Osteocyte (in vitro differentiated cells): ENCODE results near the gene RET. TPM values are rescaled to one million over a fixed set of nuclear protein-coding genes. Genes with fewer than 3 reads are reported as not detected.

Experiments
- DNase-seq: peaks from one replicate; pipeline ENCODE4 v3.0.0; 2021; ENCODE audit warnings: mixed read lengths; ENCODE audit not compliant: unreplicated experiment; ENCODE audit errors: extremely low spot score
- H3K27ac Mint-ChIP-seq: one replicate; pipeline ENCODE4 v1.8.0; 2021; ENCODE audit warnings: mild to moderate bottlenecking, mixed read lengths; ENCODE audit not compliant: unreplicated experiment
- H3K27me3 Mint-ChIP-seq: one replicate; pipeline ENCODE4 v1.8.0; 2021; ENCODE audit warnings: mixed read lengths; ENCODE audit not compliant: unreplicated experiment
- H3K36me3 Mint-ChIP-seq: one replicate; pipeline ENCODE4 v1.8.0; 2021; ENCODE audit warnings: mixed read lengths; ENCODE audit not compliant: unreplicated experiment
- H3K4me1 Mint-ChIP-seq: one replicate; pipeline ENCODE4 v1.8.0; 2021; ENCODE audit warnings: mixed read lengths; ENCODE audit not compliant: unreplicated experiment
- H3K4me3 Mint-ChIP-seq: one replicate; pipeline ENCODE4 v1.8.0; 2021; ENCODE audit warnings: mild to moderate bottlenecking, moderate library complexity, mixed read lengths; ENCODE audit not compliant: unreplicated experiment
- H3K9me3 Mint-ChIP-seq: one replicate; pipeline ENCODE4 v1.8.0; 2021; ENCODE audit warnings: mixed read lengths; ENCODE audit not compliant: unreplicated experiment
- total RNA-seq: library from RNA; stranded (reverse); gene quantifications from 2 replicates; pipeline ENCODE4 v1.2.1, GENCODE V29; 2021
- TF ChIP-seq, protein P1 (sequence below): fragments of 200-600 bp; sonication (generic); IDR thresholded peaks from 2 replicates; pipeline ENCODE4 v1.5.0; 2021; ENCODE audit warnings: antibody characterized with exemption, mild to moderate bottlenecking, moderate library complexity

RET gene
- total RNA-seq, 1 donor from 2014 or later = 0.43 TPM

DNA sequence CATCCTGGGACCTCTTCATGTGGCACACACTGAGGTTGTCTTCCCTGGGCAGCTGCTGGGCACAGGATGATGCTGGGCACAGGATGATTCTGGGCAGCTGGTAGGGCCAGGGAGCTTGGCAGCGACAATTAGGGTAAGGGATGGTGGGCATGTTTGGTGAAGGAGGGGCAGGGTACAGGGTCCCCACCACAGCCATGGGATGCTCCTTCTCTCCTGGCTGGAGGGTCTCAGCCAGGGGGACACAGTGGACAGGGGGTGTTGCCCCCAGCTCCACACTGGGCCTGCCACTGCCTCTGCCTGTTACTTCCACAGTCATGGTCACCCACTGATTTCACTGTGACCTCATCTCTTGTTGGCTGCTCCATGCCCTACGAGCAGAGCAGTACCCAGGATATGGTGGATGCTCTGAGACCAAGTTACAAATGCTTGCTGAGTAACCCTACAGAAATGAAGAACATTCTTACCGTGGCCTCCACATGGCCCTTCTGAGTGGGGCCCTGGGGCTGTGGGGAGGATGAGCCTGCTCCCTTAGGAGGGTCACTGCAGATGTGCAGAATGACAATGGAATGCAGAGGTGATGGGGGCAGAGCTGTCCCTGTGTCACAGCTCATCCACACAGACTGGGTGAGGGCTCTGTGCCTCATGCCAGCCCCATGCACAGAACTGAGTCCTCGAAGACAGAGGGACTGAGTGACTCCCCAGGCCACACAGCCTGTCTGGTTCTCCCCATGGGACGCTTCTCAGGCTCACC, 28.4 kb upstream of the RET start:
- TF ChIP-seq, protein P1, sequence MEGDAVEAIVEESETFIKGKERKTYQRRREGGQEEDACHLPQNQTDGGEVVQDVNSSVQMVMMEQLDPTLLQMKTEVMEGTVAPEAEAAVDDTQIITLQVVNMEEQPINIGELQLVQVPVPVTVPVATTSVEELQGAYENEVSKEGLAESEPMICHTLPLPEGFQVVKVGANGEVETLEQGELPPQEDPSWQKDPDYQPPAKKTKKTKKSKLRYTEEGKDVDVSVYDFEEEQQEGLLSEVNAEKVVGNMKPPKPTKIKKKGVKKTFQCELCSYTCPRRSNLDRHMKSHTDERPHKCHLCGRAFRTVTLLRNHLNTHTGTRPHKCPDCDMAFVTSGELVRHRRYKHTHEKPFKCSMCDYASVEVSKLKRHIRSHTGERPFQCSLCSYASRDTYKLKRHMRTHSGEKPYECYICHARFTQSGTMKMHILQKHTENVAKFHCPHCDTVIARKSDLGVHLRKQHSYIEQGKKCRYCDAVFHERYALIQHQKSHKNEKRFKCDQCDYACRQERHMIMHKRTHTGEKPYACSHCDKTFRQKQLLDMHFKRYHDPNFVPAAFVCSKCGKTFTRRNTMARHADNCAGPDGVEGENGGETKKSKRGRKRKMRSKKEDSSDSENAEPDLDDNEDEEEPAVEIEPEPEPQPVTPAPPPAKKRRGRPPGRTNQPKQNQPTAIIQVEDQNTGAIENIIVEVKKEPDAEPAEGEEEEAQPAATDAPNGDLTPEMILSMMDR = no peak
- no peak for DNase-seq
- no peak overlapping the region for H3K27ac Mint-ChIP-seq
- H3K4me3 Mint-ChIP-seq = no peak overlapping the region
- peaks cover 31% of the 10 kb centered on the region for H3K27me3 Mint-ChIP-seq
- H3K9me3 Mint-ChIP-seq = no peaks in the 10 kb centered on the region
- H3K36me3 Mint-ChIP-seq = no peaks in the 10 kb centered on the region
- H3K4me1 Mint-ChIP-seq = peaks cover 27% of the 10 kb centered on the region

DNA sequence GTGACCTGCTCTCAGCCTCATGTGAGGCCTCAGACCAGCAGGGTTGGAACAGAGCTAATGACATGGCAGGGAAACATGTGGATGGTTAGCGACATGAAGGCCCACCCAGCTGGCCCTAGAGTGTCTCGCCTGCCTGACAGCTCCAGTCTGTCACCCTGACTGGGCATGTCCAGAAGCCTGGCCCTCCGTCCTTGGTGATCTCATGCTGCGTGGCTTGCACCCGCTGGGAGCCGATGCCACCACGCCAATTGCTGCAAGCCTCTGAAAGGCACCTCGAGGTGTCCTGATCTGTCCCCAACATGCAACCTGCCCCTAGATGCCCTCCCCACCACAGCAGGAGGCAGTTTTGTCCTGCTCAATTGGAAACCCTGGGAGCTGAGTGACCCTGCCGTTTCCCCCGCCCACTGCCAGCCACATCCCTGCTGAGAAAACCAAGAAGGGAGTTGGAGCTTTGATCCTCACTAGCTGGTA, 27.8 kb upstream of the RET start:
- H3K4me1 Mint-ChIP-seq = peaks cover 21% of the 10 kb centered on the region
- no peaks in the 10 kb centered on the region for H3K36me3 Mint-ChIP-seq
- no peak overlapping the region for H3K4me3 Mint-ChIP-seq
- DNase-seq = no peak
- TF ChIP-seq, protein P1 = no peak
- no peaks in the 10 kb centered on the region for H3K9me3 Mint-ChIP-seq
- H3K27me3 Mint-ChIP-seq = peaks cover 37% of the 10 kb centered on the region
- no peak overlapping the region for H3K27ac Mint-ChIP-seq

DNA sequence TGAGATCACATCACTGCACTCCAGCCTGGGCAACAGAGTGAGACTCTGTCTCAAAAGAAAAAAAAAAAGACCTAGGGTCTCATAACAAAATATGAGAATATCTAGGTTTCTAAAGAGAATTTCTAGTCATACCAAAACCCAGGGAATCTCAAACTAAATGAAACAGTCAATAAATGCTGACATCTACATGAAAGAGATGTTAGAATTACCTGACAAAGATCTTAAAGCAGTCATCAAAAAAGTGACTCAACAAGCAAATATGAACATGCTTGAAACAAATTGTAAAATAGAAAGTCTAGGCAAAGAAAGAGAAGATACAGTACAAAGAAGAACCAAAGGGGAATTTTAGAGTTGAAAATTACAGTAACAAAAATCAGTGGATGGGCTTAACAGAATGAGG, 26.9 kb upstream of the RET start:
- peaks cover 12% of the 10 kb centered on the region for H3K4me1 Mint-ChIP-seq
- H3K9me3 Mint-ChIP-seq = no peaks in the 10 kb centered on the region
- no peak for DNase-seq
- no peaks in the 10 kb centered on the region for H3K36me3 Mint-ChIP-seq
- H3K27me3 Mint-ChIP-seq = peaks cover 41% of the 10 kb centered on the region
- no peak overlapping the region for H3K27ac Mint-ChIP-seq
- TF ChIP-seq, protein P1 = no peak
- no peak overlapping the region for H3K4me3 Mint-ChIP-seq

DNA sequence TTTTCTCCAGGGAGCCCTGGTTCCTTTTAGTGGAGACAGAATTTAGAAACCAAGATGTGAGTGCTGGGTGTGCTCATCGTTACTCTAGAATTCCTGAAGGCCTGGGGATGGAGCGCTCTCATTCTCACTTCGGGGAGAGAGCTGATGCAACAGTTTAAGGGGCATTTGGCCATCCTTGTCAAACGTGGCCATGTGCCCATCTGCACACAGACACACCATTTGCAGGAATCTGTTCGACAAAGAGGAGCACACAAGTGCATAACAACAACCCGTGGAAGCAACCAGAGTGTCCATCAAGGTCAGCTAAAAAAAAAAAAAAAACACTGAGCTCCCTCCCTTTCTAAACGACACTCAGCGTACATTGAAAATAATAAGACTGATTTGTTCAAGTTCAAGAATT, 23.0 kb upstream of the RET start:
- H3K4me1 Mint-ChIP-seq = peaks cover 4% of the 10 kb centered on the region

DNA sequence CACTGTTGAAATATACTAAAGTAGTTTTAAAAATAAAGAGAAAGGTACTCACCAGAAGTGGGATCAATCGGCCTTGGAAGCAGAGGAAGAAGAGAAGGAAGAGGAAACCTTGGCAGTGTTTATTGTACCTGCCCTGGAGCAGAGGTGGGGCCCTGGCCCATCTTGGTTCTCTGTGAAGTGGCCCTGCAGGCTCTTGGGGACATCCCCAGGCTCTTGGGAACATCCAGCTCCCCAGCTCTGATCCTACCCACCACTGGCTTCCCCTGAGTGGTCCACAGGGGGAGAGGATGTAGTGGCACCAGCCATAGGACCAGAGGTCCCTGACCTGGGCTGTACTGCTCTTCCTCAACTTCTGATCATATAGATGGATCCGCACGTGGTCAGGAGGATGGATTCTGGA, 22.3 kb upstream of the RET start:
- no peak for DNase-seq
- no peak overlapping the region for H3K4me3 Mint-ChIP-seq
- H3K27ac Mint-ChIP-seq = no peak overlapping the region
- peaks cover 48% of the 10 kb centered on the region for H3K27me3 Mint-ChIP-seq
- TF ChIP-seq, protein P1 = no peak
- H3K4me1 Mint-ChIP-seq = no peaks in the 10 kb centered on the region
- H3K36me3 Mint-ChIP-seq = no peaks in the 10 kb centered on the region
- no peaks in the 10 kb centered on the region for H3K9me3 Mint-ChIP-seq

More for the DNA sequence above, 23.0 kb upstream of the RET start:
- Mint-ChIP-seq H3K9me3 (no peaks in the 10 kb centered on the region), H3K27me3 (peaks cover 50% of the 10 kb centered on the region), H3K4me3 (no peak overlapping the region), H3K27ac (no peak overlapping the region), H3K36me3 (no peaks in the 10 kb centered on the region)
- no peak for DNase-seq
- TF ChIP-seq, protein P1 = no peak
